ENCODE results near the gene CLCN1.

DNA sequence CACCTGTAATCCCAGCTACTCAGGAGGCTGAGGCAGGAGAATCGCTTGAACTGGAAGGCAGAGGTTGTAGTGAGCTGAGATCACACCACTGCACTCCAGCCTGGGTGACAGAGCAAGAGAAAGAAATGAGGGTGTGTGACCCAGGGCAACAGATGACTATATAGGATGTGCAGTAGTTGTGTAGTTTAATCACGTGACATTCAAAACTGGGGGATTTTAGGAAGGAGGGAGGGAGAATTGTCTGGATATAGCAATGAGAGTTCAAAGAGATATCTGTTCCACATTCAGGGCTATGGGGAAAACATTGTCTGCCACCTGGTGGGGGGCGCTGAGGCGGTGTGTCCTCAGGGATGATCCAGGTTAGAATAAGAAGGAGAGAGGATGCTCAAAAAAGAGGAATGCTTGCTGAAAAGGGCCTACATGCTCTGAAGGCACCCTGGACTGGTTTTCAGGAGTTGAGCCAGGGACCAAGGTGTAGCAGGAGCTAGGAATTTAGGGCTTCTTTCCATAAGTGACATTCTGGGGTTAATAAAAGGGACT lies 57.4 kb downstream of the CLCN1 start:
- TF ChIP-seq CTCF (IDR thresholded peaks at IDR 0.05; ENCODE audit: borderline replicate concordance, extremely low read depth, low read length, poor library complexity, severe bottlenecking) = no peak
- no peak for TF ChIP-seq EZH2 (IDR thresholded peaks at IDR 0.05; ENCODE audit: borderline replicate concordance, low read depth, low read length, severe bottlenecking)
